NCI-H2029 (cell line): Measurements from ENCODE around the gene C10orf71.

Experiments used
- DNase-seq: peaks from one replicate; lab custom pipeline; 2025; lab: John Stamatoyannopoulos, UW

The C10orf71 gene

DNA sequence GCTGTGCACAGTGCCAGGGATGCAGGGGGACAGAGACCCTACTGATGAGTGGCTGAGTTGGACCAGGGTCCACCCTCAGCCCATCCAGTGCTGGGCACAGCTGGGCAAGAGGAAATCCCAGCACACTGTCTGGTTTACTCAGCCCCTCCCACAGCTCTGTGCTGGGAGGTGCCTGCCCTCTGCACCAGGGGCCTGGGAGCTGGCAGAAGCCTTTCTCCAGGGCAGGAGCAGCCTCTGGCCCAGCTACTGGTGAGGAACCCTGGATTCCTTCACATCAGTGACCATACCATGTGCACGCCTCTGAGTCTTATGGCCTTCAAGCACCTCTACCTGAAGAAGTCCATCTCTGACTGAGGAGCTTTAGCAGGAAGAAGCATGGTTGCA is 25.9 kb upstream of the C10orf71 start:
- no peak for DNase-seq

- DNase-seq: no peak
These were observed 25.3 kb upstream of the C10orf71 start for GRCh38 chr10:49273626-49274025.

GRCh38 chr10:49274886-49275285 is 24.1 kb upstream of the C10orf71 start:
- no peak for DNase-seq

DNA sequence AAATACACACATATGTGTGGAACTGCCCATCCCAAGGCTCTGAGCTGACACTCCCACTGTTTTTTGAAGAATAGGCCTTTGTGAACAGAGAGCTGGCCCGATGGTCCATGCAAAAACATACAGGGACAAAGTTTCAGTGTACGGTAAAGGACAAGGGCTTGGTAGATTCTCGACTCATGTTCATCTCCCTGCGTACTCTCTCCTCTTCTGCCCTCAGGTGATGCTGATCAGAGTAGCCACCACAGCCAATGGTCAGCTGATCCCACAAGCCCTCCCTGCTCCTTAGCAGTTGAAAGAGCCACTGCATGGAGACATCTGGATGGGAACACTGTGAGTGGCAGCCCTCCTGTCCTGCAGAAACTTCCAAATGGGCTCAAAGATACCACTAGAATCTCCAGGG is 23.1 kb upstream of the C10orf71 start:
- no peak for DNase-seq

DNA sequence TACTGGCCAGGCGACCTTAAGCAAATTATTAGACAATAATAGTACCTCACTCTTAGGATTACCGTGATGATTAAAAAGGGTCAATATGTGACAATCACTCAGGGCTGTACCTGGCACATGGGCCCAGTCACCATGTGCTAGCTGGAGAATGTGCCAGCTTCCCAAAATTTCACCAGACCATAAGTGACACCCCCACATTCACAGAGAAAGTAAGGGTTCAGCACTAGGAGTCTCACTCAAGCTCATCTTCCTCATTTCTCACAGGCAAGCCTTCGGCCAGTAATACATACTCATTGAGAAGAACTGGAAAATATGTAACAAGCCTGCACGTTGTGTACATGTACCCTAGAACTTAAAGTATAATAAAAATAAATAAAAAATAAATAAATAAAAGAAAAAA is 22.4 kb upstream of the C10orf71 start:
- no peak for DNase-seq

DNA sequence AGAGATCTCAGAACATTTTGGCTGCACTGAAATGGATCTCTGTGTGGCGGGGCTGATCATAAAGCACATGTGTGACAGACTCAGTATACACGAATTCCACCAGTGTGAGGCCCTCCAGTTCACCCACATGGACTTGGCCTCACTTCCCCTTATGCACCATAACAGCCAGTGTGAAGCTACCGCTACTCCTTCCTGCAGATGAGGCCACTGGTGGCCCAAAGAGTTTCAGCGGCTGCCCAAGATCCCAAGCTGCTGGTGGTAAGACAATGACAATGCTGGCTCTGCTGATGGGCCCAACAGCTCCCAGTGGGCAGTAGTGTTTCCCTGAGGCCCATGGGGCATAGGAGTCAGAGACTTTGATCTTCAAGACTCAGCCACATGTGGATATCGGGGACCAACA is 21.0 kb upstream of the C10orf71 start:
- no peak for DNase-seq

- DNase-seq: no peak
These were observed 20.4 kb upstream of the C10orf71 start for GRCh38 chr10:49278497-49278981.

DNA sequence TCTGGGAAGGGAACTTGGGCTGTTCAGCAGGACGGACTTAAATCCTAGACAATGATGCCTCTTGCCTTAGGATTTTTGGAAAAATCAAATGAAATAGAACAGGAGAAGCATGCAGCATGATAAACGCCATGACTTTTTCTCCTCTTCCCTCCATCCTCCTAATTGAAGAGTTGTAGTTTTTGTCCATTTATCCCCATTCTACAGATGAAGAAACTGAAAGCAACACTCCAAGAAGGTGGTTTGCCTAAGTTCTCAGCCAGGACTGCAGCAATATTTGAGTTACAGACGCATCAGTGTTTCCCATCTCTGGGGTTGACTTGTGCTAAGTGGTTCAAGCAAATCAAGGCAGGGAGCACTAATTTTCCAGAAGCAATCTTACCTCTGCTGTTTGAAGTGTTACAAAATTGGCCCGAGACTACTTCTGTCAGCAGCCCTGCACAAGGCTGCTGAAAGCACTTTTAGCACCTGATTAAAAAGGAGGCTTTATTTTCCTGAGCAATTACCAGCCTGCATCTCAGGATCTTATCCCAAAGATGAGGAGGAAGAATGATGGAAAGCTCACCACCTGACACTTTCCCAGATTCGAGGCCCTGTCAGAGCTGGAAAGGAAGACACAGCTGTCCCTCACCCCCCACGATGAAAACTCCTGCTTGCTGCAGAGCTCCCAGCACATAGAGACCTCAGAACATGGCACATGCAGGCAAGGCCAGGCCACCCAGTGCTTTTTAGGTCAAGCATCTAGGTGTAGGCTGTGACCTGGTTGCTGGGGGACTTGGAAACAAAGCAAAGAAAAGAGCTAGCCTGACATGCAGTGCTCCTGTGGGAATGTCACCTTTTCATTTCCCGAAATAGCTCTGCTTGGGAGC is 19.7 kb upstream of the C10orf71 start:
- DNase-seq: no peak

GRCh38 chr10:49280001-49280408 is 19.0 kb upstream of the C10orf71 start:
- DNase-seq: no peak

GRCh38 chr10:49281461-49281860 is 17.5 kb upstream of the C10orf71 start:
- DNase-seq: no peak

- no peak for DNase-seq
These were observed 16.7 kb upstream of the C10orf71 start for GRCh38 chr10:49282306-49282705.

- DNase-seq: no peak
These were observed 16.1 kb upstream of the C10orf71 start for GRCh38 chr10:49282879-49283341.

- DNase-seq: no peak
These were observed 15.5 kb upstream of the C10orf71 start for GRCh38 chr10:49283491-49283890.

DNA sequence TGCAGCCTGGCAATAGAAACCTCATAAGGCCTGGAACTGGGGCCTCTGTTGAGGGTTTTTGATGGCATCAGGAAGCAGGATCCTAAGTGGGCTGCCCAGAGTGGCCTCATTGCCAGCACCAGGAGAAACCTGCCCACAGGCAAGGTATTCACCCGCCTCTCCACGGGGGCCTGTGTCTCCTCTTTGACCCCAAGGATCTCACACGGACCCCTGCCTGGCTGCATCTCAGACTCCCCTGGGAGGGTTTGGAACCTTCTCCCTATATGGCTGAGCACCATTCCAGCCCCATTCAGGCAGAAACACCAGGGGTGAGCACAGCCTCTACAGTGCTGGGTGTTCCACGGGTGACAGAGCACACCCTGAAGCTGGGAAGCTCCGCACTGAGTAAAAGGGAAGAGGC is 14.6 kb upstream of the C10orf71 start:
- no peak for DNase-seq

DNA sequence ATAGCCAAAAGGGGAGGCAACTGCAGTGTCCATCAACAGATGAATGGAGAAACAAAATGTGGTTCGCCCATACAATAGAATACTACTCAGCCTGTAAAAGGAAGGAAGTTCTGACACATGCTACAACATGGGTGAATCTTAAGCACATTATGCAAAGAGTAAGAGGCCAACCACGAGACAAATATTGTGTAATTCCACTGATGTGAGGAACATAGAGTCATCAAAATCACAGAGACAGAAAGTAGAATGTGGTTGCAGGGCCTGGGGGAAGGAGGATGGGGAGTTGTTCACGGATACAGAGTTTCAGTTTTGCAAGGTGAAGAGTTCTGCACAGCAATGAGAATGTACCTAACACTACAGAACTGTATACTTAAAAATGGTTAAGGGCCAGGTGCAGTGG is 13.7 kb upstream of the C10orf71 start:
- DNase-seq: no peak

DNA sequence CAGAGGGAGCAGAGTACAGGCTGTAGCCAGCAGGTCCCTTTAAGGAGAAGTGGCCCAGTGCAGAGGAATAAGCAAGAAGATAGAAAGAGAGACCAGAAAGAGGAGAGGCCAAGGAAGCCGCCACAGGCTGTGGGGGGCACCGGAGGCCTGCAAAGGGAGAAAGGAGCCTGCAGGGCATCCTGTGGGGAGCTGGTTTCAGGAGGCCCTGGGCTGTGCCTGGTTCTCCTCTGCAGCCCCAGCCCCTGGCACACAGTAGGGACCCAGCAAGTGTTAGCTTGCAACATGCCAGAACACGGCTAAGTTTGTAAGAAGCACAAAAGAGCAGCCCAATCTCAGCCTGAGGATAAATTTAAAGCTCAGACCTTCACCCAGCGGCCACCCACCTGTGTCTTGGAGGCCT is 12.3 kb upstream of the C10orf71 start:
- no peak for DNase-seq

GRCh38 chr10:49287689-49288340 is 11.2 kb upstream of the C10orf71 start:
- DNase-seq: no peak

- DNase-seq: no peak
These were observed 10.5 kb upstream of the C10orf71 start for GRCh38 chr10:49288341-49289065.

GRCh38 chr10:49289480-49289879 is 9.5 kb upstream of the C10orf71 start:
- no peak for DNase-seq

GRCh38 chr10:49290131-49290530 is 8.8 kb upstream of the C10orf71 start:
- DNase-seq: no peak

DNA sequence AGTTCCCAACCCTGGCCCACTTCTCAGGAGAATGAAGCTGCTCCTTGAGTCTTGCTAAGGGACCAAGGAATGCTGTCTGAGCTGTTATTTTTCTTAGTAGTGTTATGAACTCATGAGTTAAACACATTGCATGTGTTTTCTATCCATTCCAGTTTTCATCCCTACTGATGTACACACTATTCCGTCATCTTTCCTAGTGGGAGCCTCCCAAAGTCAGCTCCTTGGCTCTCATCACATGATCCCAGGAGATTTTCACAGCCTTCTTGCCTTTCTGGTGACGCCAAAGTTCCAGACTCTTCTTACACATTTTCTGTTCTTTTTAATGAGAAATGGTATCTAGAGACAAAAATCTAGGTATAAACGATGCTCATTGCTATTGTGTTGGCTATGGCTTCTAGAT is 8.4 kb upstream of the C10orf71 start:
- DNase-seq: no peak

- no peak for DNase-seq
These were observed 6.3 kb upstream of the C10orf71 start for GRCh38 chr10:49292565-49293207.
